Mucosa of rectum (tissue), 2 donors: ENCODE results near the gene FOXS1.

Experiments
- H3K27ac ChIP-seq, 2 donors: one replicate each; pipeline ENCODE4 v1.7.0; 2013; ENCODE audit warnings: inconsistent platforms in 2 of 2, low read depth in 2 of 2, low read length in 2 of 2
- H3K27me3 ChIP-seq, 2 donors: one replicate each; pipeline ENCODE4 v1.7.0; 2013; ENCODE audit warnings: low read length in 2 of 2; ENCODE audit not compliant: control insufficient read depth in 2 of 2, insufficient read depth in 2 of 2
- H3K36me3 ChIP-seq, 2 donors: one replicate each; pipeline ENCODE4 v1.7.0; 2013; ENCODE audit warnings: low read length in 2 of 2; ENCODE audit not compliant: control insufficient read depth in 2 of 2, insufficient read depth in 2 of 2
- H3K4me1 ChIP-seq, 2 donors: one replicate each; pipeline ENCODE4 v1.7.0; 2013; ENCODE audit warnings: low read length in 2 of 2, mild to moderate bottlenecking in 1 of 2; ENCODE audit not compliant: control insufficient read depth in 2 of 2, insufficient read depth in 2 of 2
- H3K4me3 ChIP-seq, 2 donors: one replicate each; pipeline ENCODE4 v1.7.0; 2013; ENCODE audit warnings: low read length in 2 of 2
- H3K9ac ChIP-seq, 2 donors: one replicate each; pipeline ENCODE4 v1.7.0; 2013; ENCODE audit warnings: low read length in 2 of 2, low read depth in 1 of 2, mild to moderate bottlenecking in 1 of 2
- H3K9me3 ChIP-seq, 2 donors: one replicate each; pipeline ENCODE4 v1.7.0; 2013; ENCODE audit warnings: low read length in 2 of 2; ENCODE audit not compliant: control insufficient read depth in 2 of 2
- donor health status: healthy.
- donor health status: Normal muscosa, but diverticular disease.

The FOXS1 gene

GRCh38 chr20:31823360-31824124 lies 21.9 kb downstream of the FOXS1 start:
- Histone ChIP-seq H3K27ac (no peak overlapping the region), H3K4me1 (peaks cover 0 to 3% of the 10 kb centered on the region in 2 donors), H3K4me3 (no peak overlapping the region), H3K9ac (no peak overlapping the region), H3K36me3 (no peaks in the 10 kb centered on the region), H3K9me3 (no peaks in the 10 kb centered on the region), H3K27me3 (no peaks in the 10 kb centered on the region)

GRCh38 chr20:31822421-31823330 lies 22.7 kb downstream of the FOXS1 start:
- Histone ChIP-seq H3K9ac (no peak overlapping the region), H3K27ac (no peak overlapping the region), H3K4me1 (peaks cover 0 to 3% of the 10 kb centered on the region in 2 donors), H3K27me3 (no peaks in the 10 kb centered on the region), H3K9me3 (no peaks in the 10 kb centered on the region), H3K4me3 (no peak overlapping the region), H3K36me3 (no peaks in the 10 kb centered on the region)

DNA sequence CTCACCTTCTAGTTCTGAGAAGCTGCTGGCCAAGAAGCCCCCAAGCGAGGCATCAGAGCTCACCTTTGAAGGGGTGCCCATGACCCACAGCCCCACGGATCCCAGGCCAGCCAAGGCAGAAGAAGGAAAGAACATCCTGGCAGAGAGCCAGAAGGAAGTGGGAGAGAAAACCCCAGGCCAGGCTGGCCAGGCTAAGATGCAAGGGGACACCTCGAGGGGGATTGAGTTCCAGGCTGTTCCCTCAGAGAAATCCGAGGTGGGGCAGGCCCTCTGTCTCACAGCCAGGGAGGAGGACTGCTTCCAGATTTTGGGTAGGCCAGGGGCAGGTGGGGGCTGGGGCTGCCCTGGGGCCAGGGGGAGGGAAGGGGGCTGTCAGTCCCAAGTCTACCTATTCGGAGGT lies 24.0 kb downstream of the FOXS1 start:
- no peaks in the 10 kb centered on the region for H3K9me3 ChIP-seq
- H3K4me1 ChIP-seq, result peaks cover 0 to 3% of the 10 kb centered on the region in 2 donors
- no peaks in the 10 kb centered on the region for H3K36me3 ChIP-seq
- H3K27me3 ChIP-seq, result no peaks in the 10 kb centered on the region
- H3K4me3 ChIP-seq, result no peak overlapping the region
- H3K9ac ChIP-seq, result no peak overlapping the region
- no peak overlapping the region for H3K27ac ChIP-seq

GRCh38 chr20:31820228-31820627 lies 25.2 kb downstream of the FOXS1 start:
- Histone ChIP-seq H3K4me3 (no peak overlapping the region), H3K27ac (no peak overlapping the region), H3K9ac (no peak overlapping the region), H3K9me3 (no peaks in the 10 kb centered on the region), H3K4me1 (peaks cover 4 to 8% of the 10 kb centered on the region in 2 donors), H3K27me3 (no peaks in the 10 kb centered on the region), H3K36me3 (no peaks in the 10 kb centered on the region)

DNA sequence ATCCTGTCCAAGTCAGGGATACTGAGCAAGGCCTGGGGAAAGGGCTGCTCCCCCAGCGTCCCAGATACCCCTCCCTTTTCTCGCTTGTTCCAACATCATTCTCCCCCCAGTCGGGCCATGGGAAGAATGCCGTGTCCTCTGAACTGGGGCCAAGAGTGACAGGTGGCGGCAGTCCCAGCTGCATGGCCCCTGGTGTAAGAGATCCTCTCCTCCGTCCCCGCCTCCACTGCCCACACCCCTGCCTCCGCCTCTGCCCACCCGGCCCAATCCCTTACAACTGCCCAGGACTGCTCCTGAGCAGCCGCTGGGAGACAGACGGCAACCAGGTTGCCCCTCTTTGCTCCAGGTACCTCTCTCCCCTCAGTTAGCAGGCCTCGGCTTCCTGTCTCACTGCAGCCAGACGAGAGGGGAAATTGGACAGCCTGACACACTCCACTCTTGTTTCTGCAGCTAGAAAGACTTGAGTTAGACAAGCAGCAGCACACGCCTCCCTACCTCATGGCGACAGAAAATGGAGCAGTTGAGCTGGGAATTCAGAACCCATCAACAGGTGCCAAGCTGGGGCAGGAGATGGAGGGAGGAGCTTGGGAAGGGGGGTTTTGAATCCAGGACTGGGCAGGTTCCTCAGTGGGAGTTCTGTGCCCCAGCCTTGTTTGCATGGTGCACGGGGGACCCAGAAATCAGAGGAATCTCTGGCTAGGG lies 26.2 kb downstream of the FOXS1 start, which contains the start of gene MYLK2:
TSS of gene MYLK2 (plus strand) at position 274 of the 702 bp plus-strand sequence. CDS start at position 499, 225 bp downstream.
- Histone ChIP-seq H3K4me1 (peaks cover 7 to 10% of the 10 kb centered on the region in 2 donors), H3K4me3 (no peak within 1 kb of the TSS), H3K27me3 (no peaks in the 10 kb centered on the region), H3K27ac (no peak within 1 kb of the TSS), H3K36me3 (no peaks in the 10 kb centered on the region), H3K9me3 (no peaks in the 10 kb centered on the region), H3K9ac (no peak within 1 kb of the TSS)

GRCh38 chr20:31818376-31818908 lies 27.0 kb downstream of the FOXS1 start:
- Histone ChIP-seq H3K27ac (no peak overlapping the region), H3K27me3 (no peaks in the 10 kb centered on the region), H3K9me3 (no peaks in the 10 kb centered on the region), H3K4me3 (no peak overlapping the region), H3K36me3 (no peaks in the 10 kb centered on the region), H3K9ac (no peak overlapping the region), H3K4me1 (peaks cover 7 to 10% of the 10 kb centered on the region in 2 donors)

- H3K27ac ChIP-seq, result no peak overlapping the region
- H3K9ac ChIP-seq, result no peak overlapping the region
- H3K4me3 ChIP-seq, result no peak overlapping the region
- no peaks in the 10 kb centered on the region for H3K36me3 ChIP-seq
- H3K9me3 ChIP-seq, result no peaks in the 10 kb centered on the region
- H3K4me1 ChIP-seq, result peaks cover 7% of the 10 kb centered on the region in 2 donors
- H3K27me3 ChIP-seq, result no peaks in the 10 kb centered on the region
Observed at GRCh38 chr20:31817461-31817860, 27.9 kb downstream of the FOXS1 start.

DNA sequence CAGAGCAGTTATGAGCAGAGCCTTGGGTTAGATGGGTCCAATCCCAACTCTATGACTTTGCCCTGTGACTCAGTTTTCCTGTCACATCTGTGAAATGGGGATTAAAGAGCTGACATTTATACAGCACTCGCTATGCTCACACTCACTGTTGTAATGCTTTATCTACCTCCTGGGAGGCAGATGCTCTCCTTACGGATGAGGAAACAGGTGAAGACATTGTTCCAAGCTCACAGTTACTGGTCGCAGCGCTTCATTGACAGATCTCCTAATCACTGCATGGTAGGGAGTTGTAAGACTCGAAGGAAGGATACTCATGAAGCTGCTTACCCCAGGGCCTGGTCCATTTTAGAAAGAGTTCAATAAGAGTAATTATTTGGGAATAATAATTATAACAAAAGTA lies 29.2 kb downstream of the FOXS1 start:
- no peaks in the 10 kb centered on the region for H3K9me3 ChIP-seq
- H3K27me3 ChIP-seq, result no peaks in the 10 kb centered on the region
- no peaks in the 10 kb centered on the region for H3K36me3 ChIP-seq
- H3K9ac ChIP-seq, result no peak overlapping the region
- H3K4me3 ChIP-seq, result no peak overlapping the region
- peaks cover 7% of the 10 kb centered on the region in 2 donors for H3K4me1 ChIP-seq
- H3K27ac ChIP-seq, result no peak overlapping the region

- no peaks in the 10 kb centered on the region for H3K27me3 ChIP-seq
- no peak overlapping the region for H3K9ac ChIP-seq
- H3K4me3 ChIP-seq, result no peak overlapping the region
- H3K4me1 ChIP-seq, result peaks cover 7% of the 10 kb centered on the region in 2 donors
- H3K27ac ChIP-seq, result no peak overlapping the region
- H3K36me3 ChIP-seq, result no peaks in the 10 kb centered on the region
- no peaks in the 10 kb centered on the region for H3K9me3 ChIP-seq
Observed at GRCh38 chr20:31815408-31816188, 29.8 kb downstream of the FOXS1 start.
